ENCODE data around the gene PTPRT.

PTPRT gene

DNA sequence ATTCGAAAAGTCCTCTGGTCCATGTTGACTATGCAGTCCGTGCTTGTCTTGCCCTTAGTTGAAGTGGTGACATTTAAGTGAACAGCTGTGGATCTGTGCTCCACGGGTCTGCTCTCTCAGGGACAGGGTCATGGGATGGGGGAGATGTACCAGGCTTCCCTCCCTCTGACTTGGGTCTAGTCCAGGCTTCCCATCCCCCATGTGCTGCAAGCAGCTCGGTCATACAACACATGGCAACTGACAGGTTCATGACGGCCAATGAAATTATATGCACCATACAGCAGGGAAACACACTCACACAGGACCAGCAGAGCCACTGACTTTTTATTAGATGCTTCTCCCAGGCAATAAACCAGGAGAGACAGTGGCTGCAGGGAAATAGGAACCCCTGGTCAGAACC, 201.4 kb downstream of the PTPRT start:
- no peak overlapping the region for H3K4me3 ChIP-seq (ENCODE audit: low read depth, low read length)
- TF ChIP-seq, protein P1, sequence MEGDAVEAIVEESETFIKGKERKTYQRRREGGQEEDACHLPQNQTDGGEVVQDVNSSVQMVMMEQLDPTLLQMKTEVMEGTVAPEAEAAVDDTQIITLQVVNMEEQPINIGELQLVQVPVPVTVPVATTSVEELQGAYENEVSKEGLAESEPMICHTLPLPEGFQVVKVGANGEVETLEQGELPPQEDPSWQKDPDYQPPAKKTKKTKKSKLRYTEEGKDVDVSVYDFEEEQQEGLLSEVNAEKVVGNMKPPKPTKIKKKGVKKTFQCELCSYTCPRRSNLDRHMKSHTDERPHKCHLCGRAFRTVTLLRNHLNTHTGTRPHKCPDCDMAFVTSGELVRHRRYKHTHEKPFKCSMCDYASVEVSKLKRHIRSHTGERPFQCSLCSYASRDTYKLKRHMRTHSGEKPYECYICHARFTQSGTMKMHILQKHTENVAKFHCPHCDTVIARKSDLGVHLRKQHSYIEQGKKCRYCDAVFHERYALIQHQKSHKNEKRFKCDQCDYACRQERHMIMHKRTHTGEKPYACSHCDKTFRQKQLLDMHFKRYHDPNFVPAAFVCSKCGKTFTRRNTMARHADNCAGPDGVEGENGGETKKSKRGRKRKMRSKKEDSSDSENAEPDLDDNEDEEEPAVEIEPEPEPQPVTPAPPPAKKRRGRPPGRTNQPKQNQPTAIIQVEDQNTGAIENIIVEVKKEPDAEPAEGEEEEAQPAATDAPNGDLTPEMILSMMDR (IDR thresholded peaks at IDR 0.05; ENCODE audit: low read depth, low read length): no peak
- TF ChIP-seq POLR2A (IDR thresholded peaks at IDR 0.05; ENCODE audit: extremely low read depth, insufficient read length) (no peak), MYC (IDR thresholded peaks at IDR 0.05; ENCODE audit: low read depth, low read length) (no peak)
- TF ChIP-seq, protein P2, sequence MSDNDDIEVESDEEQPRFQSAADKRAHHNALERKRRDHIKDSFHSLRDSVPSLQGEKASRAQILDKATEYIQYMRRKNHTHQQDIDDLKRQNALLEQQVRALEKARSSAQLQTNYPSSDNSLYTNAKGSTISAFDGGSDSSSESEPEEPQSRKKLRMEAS (IDR thresholded peaks at IDR 0.05; ENCODE audit: low read depth, low read length): no peak
- no peak for DNase-seq (ENCODE audit: low read depth)

DNA sequence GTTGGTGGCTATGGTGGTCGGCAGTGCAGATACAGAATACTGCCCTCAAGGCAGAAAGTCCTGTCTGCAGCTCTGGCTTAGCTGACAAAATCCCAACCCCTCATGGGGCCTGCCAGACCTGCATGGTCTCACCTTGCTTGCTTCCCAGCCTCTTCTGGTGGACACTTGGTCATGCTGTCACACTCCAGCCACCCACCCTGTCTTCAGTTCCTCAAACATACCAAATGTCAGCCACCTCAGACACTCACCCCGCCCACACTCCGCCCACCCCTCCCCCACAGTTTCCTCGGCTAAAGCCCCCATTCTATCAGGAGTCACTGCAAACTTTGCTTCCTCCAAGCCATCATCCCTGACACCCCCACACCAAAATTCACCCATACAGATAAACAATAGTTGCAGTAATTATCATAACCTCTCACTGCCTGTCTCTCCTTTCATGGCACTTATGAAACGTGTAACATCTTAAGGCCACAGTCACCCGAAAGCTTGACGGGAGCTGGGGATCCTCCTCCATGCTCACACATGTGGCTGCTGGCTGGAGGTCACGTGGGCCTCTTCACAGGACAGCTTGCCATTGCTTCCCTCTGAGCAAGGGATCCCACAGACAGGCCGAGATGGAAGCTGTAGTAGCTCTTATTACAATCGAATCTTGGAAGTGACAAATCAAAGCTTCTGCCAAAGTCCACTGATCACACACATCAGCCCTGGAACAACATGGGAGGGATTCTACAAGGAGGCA, 202.2 kb downstream of the PTPRT start:
- H3K4me3 ChIP-seq (ENCODE audit: low read depth, low read length): no peak overlapping the region
- DNase-seq (ENCODE audit: low read depth): no peak
- TF ChIP-seq, protein P2 (IDR thresholded peaks at IDR 0.05; ENCODE audit: low read depth, low read length): no peak
- TF ChIP-seq POLR2A (IDR thresholded peaks at IDR 0.05; ENCODE audit: extremely low read depth, insufficient read length): no peak
- no peak for TF ChIP-seq MYC (IDR thresholded peaks at IDR 0.05; ENCODE audit: low read depth, low read length)

DNA sequence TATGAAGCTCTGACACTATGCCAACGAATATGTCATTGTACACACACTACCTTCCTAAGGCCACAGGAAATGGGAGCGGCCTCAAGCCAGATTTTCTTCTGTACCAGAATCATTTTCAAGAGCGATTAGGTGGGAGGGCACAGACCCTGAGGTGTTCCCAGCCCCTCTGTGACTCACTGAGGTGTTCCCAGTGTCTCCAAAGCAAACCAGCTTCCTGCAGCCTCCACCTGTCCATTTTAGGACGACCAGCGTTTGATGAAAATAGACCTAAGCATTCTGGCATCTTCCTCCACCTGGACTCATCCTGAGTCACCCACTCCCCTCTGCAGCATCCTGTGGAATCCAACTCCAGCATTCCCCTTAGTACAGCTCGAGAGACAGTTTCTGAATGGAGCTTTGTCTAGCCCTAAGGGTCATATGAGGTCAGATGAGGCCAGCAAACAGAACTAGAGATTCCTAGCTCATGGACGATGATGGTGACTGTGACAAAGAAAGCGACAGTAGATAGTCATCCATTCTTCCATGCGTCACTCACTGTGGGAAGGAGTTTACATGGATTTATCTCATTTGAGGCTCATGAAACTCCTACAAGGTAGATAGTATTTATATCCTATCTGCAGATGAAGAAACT, 203.4 kb downstream of the PTPRT start:
- no peak overlapping the region for H3K4me3 ChIP-seq (ENCODE audit: low read depth, low read length)
- TF ChIP-seq, protein P1 (IDR thresholded peaks at IDR 0.05; ENCODE audit: low read depth, low read length): no peak
- no peak for TF ChIP-seq MYC (IDR thresholded peaks at IDR 0.05; ENCODE audit: low read depth, low read length)
- TF ChIP-seq POLR2A (IDR thresholded peaks at IDR 0.05; ENCODE audit: extremely low read depth, insufficient read length): no peak
- TF ChIP-seq, protein P2 (IDR thresholded peaks at IDR 0.05; ENCODE audit: low read depth, low read length): no peak
- no peak for DNase-seq (ENCODE audit: low read depth)

DNA sequence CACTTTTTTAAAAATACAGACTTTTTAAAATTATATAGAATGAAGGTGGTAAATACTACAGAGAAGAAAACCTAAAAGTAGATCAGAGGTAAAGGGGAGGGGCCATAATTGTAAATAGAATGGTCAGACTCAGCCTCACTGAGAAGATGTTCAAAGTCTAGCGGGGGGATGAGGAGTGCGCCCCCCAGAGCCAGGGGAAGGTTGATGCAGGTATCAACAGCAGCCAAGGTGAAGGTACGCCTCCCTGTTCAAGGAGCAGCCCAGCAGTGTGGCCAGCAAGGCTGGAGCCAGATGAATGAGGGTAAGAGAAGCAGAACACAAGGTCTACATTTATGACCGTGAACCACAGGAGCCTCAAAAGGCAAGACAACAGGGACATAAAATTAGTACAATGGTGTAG, 204.1 kb downstream of the PTPRT start:
- H3K4me3 ChIP-seq (ENCODE audit: low read depth, low read length): no peak overlapping the region
- no peak for TF ChIP-seq MYC (IDR thresholded peaks at IDR 0.05; ENCODE audit: low read depth, low read length)
- TF ChIP-seq, protein P1 (IDR thresholded peaks at IDR 0.05; ENCODE audit: low read depth, low read length): peak; percentile 34
- no peak for DNase-seq (ENCODE audit: low read depth)

DNA sequence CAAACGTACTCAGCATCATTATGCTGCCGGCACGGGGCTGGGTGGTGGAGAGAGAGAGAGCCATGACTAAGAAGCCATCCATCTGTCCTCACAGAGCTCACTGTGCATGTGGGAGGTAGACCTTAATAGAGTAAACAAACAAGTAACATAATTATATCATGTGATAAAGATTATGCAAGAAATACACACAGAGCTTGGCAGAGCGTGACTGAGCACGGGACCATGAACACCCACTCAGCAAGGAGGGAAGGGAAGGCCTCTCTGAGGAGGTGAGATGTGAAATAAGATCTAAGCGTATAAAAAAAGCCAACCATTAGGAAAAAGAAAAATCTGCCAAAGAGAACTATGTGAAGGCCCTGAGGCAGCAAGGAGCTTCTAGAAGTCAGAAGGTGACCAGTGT, 207.5 kb downstream of the PTPRT start:
- no peak for TF ChIP-seq MYC (IDR thresholded peaks at IDR 0.05; ENCODE audit: low read depth, low read length)
- TF ChIP-seq POLR2A (IDR thresholded peaks at IDR 0.05; ENCODE audit: extremely low read depth, insufficient read length): no peak
- H3K4me3 ChIP-seq (ENCODE audit: low read depth, low read length): no peak overlapping the region
- no peak for DNase-seq (ENCODE audit: low read depth)

DNA sequence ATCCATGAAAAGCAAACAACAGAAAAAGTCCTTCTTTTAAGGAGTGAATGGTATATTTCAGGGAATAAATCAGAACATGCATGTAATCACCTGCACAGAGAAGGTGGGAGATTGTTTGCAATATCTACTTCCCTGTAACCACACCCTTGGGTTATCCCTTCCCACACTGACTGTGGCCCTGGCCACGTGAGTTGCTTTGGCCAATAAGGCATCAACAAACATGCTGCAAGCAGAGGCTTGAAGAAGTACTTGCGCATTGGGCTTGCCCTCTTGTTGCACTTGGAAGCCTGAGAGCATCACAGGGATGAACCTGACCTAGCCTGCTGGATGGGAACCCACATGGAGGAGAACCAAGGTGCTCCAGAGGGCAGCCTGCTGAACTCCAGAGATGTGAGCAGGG, 208.5 kb downstream of the PTPRT start:
- TF ChIP-seq, protein P1 (IDR thresholded peaks at IDR 0.05; ENCODE audit: low read depth, low read length): no peak
- no peak for TF ChIP-seq MYC (IDR thresholded peaks at IDR 0.05; ENCODE audit: low read depth, low read length)
- TF ChIP-seq POLR2A (IDR thresholded peaks at IDR 0.05; ENCODE audit: extremely low read depth, insufficient read length): no peak
- TF ChIP-seq, protein P2 (IDR thresholded peaks at IDR 0.05; ENCODE audit: low read depth, low read length): no peak
- DNase-seq (ENCODE audit: low read depth): no peak
- no peak overlapping the region for H3K4me3 ChIP-seq (ENCODE audit: low read depth, low read length)

Measured in NB4 (cell line).